GM21529 (cell line): Measurements from ENCODE around the gene DLGAP1.

Experiments used
- ATAC-seq: cut with Tn5 transposase; IDR thresholded peaks from one replicate; pipeline ENCODE4 v1.9.1; 2021; ENCODE audit not compliant: unreplicated experiment

Gene DLGAP1

DNA sequence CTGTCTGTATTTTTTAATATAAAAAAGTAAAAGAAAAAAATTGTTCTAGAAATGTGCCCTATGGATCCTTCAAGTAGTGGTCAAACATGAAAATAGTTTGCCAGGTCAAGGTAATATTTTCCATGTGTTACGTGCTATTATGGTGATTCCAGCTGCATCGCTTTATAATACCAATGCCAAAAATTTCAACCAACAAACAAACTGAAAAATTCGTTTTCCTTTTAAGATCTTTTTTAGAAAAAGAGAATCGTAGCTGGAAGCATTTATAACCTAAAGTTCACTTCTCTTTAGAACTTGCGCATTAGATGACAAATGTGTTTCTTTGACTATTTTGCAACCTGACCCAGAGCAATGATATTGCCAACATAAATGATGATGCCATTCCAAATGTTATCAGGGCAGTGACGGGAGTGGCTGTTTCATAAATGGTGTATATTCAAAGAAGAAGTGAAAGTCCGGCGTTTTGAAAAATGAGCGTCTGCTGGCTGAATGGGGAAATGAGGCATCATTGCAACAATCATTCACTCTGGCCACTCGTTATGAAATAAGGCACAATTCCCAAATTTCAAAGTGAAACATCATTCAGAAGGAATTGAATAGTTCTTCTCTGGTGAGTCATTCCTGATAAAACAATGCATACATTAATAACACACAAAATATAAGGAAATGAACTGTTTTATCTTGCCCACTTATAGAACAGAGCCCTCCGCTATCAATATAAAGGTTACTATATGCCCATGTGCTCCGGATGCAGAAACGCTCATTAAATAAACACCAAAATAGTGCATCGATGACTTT lies 707.7 kb downstream of the DLGAP1 start:
- ATAC-seq: no peak

DNA sequence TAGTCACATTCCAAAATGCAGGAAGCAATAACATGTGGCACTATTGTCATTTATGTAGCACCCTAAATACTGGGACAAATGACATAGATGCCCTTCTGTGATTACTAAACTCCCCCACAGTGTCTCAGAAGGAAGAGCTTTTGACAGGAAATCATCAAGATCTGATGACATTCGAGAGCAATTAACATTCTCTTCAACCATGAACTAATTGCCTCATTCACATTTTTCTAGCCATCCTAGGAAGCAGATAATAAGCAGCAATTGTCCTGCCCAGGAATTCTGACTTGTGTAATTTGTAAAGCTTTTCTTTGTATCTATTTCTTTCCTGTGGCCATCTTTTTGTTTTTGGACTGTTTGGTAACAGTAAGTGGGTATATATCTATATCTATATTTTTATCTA lies 712.6 kb downstream of the DLGAP1 start:
- no peak for ATAC-seq

DNA sequence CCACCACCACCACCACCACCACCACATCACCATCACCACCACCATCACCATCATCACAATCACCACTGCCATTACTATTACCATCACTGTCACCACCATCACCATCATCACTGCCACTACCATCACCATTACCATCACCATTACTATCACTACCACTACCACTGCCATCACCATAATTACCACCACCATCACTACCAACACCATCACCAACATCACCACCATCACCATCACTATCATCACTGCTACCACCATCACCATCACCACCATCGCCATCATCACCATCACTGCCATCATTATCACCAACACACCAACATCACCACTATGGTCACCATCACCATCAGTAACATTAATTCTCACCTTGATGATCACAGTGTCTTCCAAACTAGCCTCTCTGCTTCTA lies 713.8 kb downstream of the DLGAP1 start:
- ATAC-seq: no peak

DNA sequence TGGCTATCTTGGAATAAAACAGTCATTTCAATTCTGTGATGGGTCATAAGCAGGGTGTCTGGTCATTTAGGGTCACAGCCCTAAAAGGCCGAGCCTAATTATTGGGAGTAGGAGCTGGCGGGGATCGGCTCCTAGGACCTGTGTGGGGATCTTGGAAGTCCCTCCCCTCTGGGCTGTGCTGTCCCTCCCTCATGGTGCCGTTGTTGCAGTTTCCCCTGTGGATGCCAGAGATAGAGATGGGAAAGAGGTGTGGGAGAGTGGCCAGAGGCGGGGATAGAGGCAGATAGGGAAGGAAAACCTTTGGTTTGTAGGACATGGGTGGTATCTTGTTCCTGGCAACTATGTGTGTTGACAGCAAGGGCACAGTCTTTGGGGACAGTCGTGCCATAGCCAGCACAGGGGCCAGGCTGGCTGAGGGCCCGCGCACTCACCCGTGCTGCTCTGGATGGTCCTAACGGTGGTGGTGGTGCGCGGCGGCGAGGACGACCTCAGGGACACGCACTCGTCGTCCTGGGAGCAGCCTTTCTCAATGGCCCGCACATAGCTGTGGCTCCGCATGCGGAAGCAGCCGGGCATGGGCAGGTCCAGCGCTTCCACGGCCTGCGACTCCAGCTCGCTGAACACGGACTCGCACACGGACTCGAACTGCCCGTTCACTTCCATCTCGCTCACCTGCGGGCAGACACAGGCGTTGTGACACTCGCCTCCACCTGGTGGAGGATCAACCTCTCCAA lies 726.2 kb downstream of the DLGAP1 start:
- ATAC-seq: no peak

DNA sequence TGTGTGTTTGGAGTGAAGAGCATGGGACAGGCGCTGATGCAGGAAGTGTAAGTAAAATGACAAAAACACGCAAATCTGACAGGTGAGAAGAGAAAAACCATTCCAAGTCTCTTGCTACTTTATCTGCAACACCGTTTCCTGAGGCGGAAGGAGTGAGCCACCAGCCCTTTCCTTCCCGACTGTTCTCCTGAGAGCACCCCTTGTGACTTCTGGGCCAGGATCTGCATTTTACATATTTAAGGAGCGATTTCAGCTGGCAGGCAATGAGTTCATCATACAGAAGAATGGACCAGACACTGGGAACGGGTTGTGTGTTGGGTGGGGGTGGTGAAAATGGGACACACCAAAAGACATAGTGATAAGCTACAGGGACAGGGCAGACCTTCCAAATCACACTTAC lies 727.8 kb downstream of the DLGAP1 start:
- ATAC-seq: no peak

DNA sequence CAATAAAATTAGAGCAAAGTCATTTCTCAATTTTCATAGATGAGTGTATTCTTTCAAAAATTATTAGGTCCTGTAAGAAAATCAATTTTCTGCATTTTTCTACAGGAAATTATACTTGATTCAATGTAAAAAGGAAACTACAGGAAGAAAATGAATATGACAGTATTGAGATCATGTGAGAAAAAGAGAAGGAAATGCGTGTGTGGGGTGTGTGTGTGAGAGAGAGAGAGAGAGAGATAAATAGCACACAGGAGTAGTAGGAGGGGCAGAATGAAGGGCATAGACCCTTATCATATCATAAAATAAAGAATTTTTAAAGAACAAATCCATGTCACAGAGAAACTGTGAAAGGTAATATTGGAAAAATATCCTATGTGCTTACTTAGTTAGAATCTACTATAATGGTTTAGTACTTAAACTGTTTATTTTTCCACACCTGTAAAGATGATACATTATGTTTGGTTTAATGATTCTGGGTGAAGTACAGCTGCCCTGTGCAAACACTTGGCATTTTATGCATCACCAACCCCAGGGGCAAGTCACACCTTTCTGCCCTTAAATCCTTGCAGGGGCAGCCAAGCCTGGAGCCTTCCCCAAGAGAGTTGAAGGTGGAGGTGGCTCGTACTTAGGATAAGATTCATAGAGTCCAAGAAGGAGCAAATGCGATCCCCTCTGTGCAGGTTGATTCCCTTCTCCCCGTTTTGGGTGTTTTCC lies 728.7 kb downstream of the DLGAP1 start:
- no peak for ATAC-seq

DNA sequence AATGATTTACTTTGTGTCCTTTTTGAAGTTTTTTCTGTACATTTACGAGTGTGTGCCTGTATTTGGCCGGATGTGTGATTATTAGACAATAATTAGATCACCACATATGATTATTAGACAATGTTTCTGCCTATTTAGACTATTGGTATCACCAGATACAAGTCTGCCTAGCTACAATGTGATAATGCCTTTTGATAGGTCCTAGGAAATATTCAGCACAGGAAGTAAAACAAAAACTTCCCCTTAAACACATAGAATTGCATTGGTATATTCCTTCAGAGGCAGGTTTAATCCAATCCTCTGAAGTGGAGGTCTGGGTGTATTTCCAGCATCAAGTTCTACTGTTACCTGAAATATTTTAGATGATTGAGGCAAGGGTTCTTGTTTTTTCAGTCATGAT lies 730.0 kb downstream of the DLGAP1 start:
- no peak for ATAC-seq

DNA sequence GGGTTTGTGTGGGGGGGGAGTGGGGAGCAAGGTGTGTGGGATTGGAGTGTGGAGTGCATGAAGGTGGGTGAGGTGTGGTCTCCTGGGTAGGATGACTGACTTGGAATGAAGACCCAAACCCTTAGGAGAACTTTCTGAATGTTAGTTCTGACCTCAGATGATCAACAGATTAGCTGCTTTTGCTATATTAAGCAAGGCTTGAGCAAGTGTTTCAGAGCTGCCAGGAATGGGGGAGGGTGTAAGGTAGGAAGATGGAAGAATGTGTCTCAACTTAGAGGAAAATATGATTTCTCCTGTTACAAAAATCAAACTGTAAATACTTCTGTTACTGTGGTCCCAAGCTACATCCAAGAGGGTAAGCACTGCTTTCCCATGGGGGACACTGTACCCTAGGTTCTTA lies 731.6 kb downstream of the DLGAP1 start:
- no peak for ATAC-seq

DNA sequence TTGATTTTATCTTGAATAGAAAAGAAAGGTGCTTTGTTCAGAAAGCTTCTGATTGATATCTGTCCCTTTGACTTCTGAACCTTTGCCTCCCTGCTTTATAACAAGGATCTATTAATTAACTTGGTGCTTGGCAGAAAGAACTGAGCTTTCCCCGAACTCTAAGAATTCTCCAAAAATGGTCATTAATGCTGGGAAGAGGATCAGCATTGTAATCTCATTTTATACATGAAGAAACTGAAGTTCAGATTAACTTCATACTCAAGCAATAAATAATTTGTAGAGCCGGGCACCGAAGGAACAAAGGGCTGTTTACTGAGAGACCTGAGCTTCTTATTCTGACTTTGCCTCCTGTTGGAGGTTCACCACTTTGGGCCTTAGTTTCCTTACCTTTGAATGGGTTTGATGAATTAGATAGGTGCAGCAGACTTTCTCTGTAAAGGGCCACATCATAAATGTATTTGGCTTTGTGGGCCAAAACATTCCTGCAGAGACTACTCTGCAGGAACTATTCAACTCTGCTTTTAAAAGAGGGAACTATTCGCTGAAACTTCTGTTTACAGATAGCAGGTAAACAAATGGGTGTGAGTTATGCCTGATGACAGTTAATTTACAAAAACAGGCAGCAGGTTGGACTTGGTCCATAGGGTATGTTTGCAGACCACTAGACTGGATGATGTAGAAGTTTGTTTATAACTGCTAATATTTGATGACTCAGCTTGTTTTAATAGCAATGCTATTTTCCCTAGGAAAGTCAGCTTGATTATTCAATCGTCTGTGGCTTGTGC lies 732.3 kb downstream of the DLGAP1 start:
- no peak for ATAC-seq

DNA sequence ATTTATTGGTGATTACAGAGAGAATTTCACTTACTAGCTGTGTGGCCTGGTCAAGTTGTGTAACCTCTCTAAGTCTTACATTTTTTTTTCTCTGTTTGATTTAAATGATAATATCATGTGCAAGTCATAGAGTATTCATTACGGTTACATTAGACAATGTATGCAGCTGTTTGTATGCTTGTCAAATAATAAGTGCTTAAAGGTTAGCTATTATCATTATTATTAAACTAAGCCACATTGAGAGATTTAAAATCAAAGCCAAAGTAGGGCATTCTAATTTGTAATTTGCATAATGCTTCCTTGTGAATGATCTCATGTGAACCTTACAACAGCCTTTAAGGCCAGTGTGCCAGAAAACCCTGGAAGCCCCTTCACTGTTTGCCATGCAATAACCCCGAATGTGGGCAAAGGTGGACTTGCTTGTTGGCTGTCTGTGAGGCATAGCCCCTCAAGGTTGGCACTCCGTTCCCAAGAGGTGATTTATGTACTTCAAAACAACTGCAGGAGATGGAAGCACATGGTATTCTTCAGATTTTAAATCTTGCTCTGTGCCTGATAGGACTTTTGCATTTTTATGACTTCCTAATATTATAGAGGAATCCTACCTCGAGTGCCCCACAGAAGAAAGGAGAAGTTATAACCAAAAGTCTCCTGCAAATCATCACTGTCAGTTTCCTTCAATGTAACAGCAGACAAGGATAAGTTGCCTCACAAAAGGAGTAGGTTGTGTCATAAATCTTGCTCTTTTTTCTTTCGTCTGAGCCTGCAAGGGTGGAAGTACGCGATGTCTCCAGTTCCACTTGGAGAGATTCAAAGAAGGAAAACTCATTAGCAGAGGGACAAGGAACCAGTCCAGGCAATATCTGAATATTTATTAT lies 733.1 kb downstream of the DLGAP1 start:
- ATAC-seq: no peak

DNA sequence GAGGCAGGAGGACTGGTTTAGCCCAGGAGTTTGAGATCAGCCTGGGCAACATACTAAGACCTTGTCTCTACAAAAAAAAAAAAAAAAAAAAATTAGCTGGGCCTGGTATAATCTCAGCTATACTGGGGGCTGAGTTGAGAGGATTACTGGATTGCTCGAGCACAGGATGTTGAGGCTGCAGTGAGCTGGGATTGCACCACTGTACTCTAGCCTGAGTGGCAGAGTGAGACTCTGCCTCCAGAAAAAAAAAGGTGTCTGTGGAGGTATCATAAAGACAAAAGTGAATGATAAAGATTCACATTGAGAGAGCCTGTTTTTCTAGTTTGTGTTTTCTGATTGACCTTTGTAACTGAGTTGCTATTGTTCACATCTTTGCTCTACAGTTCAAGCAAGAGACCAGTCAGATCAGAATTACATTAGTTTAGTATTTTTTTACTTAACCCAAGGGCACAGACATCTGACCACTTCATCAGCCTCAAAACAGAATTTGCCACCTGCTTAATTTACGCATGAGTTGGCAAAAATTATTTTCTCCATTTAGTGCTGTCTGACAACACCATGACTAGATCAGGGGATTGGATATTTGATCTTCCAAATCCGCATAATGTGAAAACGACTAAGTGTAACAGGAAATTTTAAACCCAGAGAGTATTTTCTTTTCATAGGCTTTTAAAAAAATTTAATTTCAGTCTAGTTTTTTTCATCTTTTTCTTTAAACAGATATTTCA lies 734.1 kb downstream of the DLGAP1 start:
- no peak for ATAC-seq

DNA sequence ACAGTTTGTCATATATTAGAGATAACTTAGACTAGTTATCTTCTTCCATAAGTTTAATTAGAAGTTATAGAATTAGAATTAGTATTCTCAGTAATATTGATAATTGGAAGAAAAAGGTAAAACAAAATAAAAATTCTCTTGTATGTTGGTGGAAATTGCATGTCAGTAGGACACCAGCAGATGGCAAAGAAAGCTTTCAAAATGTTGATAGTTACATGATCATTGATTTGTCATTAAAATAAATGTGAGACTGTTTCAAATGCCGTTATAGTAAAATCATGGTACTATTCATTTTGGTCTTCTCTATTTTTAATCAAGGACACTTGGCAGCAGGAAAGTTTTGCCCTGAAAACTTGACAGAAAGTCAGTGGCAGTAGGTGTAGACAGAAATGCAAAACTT lies 734.9 kb downstream of the DLGAP1 start:
- ATAC-seq: no peak

DNA sequence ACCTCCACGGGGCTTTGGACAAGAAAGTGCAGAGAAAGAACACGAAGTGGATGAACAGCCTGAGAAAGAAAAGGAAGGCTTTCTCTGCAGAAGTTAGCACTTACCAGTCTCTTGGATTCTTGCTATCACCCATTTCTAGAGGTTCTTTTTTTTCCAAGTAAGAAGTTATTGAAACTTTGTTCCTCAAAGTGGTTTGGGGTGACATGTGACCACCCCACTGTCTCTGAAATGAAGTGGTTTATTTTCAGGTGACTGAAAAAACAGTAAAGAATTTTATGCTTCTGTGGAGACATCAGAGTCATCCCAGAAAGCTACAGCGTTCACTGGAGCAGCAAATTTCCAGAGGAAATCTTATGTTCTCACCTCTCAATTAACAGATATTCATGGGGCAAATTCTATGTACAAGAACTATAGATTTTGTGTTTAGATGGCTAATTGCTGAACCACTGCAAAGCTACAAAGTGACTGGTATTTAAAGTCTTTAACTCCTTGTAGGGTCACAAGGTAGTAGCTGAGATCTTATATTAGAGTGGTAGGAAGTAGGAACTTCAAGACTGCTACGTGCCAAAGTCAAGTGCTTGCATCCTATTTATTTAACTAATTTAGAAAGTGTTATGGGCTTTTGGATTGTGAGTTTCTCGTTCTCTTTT lies 737.6 kb downstream of the DLGAP1 start:
- no peak for ATAC-seq

DNA sequence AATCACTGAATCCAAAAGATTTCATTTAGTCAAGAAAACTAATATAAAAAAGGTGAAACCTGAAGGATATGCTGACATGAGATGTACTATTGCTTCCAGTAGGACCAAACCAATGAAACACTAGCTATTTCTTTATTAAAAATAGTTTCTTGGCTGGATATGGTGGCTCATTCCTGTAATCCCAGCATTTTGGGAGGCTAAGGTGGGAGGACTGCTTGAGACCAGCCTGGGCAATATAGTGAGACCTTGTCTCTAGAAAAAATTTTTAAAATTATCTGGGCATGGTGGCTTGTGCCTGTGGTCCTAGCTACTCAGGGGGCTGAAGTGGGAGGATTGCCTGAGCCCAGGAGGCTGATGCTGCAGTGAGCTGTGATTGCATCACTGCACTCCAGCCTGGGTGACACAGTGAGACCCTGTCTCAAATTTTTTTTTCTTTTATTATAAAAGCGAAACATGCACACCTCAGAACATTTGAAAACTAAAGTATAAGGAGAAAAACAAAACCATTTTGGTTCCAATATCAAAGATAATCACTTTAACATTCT lies 738.9 kb downstream of the DLGAP1 start:
- no peak for ATAC-seq

DNA sequence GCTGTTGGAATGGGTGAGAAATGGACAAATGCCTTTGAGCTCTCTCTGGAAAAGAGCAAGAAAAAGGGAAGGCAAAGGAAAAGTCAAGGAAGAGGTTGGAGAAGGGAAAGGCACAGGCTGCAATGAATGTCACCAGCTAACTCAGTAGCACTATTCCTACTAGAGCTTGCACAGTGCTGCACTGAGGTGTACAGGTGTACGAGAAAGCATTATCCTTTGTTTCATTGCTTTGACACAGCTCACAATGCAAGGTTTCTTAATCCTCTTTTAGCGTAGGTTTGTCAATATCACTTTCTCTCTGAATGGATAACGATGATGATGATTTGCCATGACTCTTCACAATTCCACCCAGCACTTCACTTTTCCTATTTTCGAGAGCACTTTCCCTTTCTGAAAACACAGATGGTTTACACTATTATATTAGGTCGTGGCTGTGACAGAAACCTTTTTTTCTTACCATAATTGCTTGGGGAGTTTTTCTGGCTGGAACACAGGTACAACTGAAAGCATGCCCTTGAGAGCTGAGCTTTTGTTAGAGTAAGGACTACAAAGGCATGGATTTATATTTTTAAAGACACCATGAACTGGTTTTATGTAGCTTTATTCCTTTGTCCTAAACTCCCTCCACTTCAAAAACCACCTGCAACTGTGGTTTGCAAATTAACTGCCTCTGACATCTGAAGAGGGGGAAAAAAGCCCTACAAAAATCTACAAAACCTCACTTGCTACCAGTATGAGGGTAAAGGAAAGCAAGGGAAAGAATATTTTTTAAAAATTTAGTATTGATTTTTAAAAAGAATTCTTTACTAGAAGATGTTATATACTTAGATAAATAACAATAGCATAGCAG lies 739.7 kb downstream of the DLGAP1 start:
- no peak for ATAC-seq

DNA sequence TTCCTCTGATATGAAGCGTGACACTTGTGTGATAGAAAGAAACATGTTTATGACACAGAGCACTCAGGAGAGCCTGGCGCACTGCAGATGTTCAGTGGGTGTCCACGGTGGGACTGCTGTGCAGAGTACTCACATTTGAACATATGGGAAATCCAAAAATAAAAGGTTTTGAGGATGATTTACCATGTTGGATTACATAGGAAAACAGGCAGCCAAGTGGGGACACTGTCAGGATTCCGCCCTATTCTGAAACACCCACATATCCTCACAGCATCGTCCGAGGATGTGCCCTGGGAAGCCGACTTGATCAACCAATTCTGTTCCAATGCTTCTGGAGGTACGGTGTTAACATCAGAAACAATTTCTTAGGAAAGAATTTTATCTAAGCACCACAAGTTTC lies 741.4 kb downstream of the DLGAP1 start:
- ATAC-seq: no peak

DNA sequence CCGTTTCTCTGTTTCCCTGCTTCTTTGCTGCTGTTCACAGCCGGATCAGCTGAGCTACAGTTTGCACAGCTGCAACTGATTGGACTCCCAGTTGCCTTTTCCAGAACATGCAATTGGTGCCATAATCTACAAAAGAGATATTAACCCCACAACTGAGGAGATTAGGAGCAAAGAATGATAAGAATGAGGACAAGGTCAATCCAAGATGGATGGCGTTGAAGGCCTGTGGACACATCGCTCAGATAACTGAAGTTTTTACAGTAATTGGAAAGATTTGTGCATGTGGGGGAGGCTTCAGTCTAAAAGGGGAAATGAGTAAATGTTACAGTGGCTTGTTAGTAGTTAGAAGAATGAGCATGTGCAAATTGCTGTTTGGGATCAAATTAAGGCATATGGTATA lies 741.9 kb downstream of the DLGAP1 start:
- no peak for ATAC-seq

DNA sequence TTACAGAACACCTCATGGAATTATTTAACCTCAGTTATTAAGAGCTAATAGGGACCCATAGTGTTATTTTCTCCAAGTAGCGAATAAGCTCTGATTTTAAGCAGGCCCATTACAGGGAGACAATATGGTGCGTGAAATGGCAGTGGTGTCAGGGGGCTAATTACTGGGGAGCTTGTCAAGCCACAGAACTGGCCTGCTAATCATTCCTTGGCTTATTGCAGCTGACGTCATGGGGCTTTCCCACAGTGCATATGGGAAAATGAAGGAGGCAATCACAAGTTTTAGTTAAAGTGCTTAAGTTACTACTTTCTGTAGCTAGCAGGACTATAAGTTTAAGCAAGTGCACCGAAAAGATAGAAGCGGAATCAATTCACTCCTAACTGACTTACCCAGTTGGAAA lies 742.6 kb downstream of the DLGAP1 start:
- ATAC-seq: no peak
